NCI-H460 (cell line): Measurements from ENCODE around the gene RTL3. TPM values are rescaled to one million over a fixed set of nuclear protein-coding genes. Genes with fewer than 3 reads are reported as not detected.
"Not testable (repeated sequence)": the region's sequence is repeated elsewhere in the genome, so short reads cannot be mapped to it uniquely, and the experiment has no call there.

Experiments used
- DNase-seq: peaks from one replicate; pipeline ENCODE4 v3.0.0-alpha.2; 2016; ENCODE audit warnings: low read depth; ENCODE audit errors: extremely low read depth
- polyA plus RNA-seq: library from polyadenylated mRNA; depleted of rRNA; stranded (reverse); fragments of >200 nt; gene quantifications from 2 replicates; pipeline ENCODE4 v1.2.3, GENCODE V29; 2014; cell fraction: nucleus; rRNA removed
- total RNA-seq: library from RNA; depleted of rRNA; stranded (reverse); fragments of >200 nt; shearing (Covaris generic); gene quantifications from 2 replicates; pipeline ENCODE4 v1.2.3, GENCODE V29; 2014; rRNA removed

The RTL3 gene
- total RNA-seq: not detected in 2 replicates
- not detected in 2 replicates for polyA plus RNA-seq

DNA sequence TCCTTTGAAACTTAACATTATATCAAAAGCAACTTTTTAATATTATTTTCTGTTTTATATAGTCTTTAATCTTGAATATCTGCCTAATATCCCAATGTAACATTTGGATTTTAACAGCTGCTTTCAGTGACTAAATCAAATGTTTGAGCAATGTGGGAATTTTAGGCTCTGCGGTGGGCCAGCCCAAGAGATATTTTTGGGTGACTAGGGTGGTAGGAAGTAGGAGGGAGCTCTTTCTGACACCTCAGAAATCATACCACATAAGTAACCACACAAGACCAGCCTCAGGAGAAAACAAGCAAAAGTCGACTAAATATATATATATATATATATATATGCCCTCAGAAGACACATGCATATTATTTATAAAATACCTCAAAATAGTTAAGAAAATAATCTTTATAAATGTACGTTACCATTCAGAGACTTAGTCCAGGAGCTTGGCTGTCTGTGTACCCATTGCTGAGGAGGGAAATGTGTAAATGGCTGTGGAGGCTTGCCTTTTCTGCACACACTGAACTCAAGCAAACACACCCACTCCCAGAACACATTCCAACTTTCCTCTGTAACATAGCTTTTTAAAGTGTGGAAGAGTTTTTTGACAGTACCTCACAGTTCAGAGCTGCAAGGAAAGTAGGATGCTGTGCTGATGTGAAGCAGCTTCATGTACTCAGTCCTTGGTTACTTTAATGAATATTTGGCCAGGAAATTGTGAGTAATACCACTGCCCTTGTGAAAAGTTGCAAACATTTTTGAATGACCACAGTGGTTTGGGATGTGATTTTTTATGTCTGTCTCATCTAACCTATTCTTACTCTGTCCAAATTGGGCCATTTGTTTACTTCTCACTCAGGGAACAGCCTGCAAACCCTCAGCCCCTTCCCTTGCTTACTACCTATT is at the start of gene RTL3:
Gene RTL3 (minus strand): TSS at position 484 of the 900 bp plus-strand sequence. CDS start 908 bp downstream, outside the sequence.
- DNase-seq: no peak

GRCh38 chrX:78708816-78709215 is 49.7 kb upstream of the RTL3 start:
- no peak for DNase-seq

DNA sequence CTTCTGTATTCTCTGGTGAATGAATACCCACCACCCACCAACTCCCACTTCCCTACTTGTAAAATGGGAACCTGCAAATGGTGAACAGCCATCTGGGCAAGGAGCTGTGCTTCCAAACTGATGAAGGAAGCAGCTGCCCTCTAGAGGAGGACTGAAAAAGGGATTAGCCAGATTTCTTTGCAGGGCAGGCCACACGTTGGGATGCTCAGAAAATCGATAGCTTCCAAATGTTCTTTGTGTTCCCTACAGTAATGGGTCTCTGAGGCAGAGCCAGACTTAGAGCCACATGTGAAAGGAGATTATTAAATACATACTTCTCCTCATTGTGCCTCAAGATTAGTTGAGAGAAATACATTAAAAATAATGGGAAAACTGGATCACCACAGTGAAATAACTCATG is 49.1 kb upstream of the RTL3 start:
- DNase-seq: no peak

- DNase-seq: no peak
These were observed 46.9 kb upstream of the RTL3 start for GRCh38 chrX:78706071-78706470.

DNA sequence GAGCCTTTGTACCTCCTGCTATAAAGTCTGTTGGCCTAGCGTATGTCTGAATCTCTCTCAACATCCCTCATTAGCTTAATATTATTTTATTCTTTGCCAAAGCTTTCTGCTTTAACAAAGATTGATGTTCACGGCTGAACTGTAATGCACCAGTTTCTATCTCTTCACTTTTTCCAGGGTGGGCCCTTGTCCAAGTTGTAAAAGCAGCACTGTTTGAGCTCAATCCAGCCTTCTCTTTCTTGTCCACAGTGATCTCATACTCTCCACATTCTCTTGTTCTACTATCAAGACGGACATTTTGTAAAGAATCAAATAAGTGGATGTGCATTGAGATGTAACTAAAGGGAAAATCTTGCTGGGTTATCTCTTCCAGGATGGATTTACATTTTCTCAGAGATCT is 34.4 kb upstream of the RTL3 start:
- no peak for DNase-seq

GRCh38 chrX:78693012-78693411 is 33.9 kb upstream of the RTL3 start:
- no peak for DNase-seq

DNA sequence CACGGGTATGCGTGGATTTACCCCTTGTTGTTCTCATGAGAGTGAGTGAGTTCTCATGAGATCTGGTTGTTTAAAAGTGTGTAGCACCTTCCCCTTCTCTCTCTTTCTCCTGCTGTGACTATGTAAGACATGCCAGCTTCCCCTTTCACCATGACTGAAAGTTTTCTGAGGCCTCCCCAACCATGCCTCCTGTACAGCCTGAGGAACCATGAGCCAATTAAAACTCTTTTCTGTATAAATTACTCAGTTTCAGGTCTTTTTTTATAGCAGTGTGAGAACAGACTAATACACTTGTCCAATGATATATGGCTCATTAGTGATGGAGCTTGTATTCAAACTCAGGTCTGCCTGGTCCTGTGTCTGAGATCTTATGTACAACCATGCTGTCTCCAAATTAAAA is 28.5 kb upstream of the RTL3 start:
- DNase-seq: no peak

- no peak for DNase-seq
These were observed 14.1 kb upstream of the RTL3 start for GRCh38 chrX:78673246-78673645.

- no peak for DNase-seq
These were observed 6.2 kb upstream of the RTL3 start for GRCh38 chrX:78665342-78665741.

GRCh38 chrX:78661836-78662235 is 2.7 kb upstream of the RTL3 start:
- no peak for DNase-seq

DNA sequence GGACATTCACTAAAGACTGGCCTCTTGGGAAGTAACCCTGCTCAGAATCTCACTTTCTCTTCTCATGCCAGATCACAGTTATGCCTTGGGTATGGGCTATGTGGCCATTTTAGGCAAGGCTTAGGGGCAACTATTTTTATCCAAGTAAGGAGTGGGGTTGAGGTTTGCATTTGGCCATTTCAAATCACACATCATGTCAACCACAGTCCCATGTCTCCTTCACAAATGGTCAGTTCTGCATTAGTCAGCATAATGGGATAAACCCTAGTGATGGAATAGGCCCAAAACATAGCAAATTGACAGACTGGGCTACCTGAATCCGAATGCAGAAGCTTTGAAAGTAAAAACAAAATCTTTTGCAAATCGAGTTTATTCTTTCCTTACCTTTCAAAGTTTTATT is 827 bp upstream of the RTL3 start:
- no peak for DNase-seq

DNA sequence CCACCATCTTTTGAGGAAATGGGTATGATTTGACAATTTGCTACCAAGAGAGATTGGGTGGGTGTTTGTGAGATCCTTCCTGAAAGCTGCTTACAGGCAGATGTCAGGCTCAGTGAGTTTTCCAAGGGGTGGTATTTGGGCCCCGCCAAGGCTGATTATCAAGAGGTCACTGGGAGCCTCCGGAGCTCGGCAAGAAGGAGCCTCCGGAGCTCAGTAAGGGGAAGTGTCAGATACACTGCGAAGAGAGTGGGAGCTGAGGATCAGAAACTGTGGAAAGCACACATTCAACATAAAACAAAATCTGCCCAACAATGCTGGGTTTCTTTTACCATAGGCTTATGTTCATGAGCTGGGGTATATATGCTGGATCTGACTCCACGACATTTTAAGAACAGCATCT is 714 bp downstream of the RTL3 start:
- DNase-seq: no peak

- no peak for DNase-seq
These were observed 3.5 kb downstream of the RTL3 start for GRCh38 chrX:78655642-78656041.

GRCh38 chrX:78653118-78653822 is 5.9 kb downstream of the RTL3 start:
- DNase-seq: no peak

- DNase-seq: no peak
These were observed 8.2 kb downstream of the RTL3 start for GRCh38 chrX:78650906-78651437.

GRCh38 chrX:78643874-78644273 is 15.3 kb downstream of the RTL3 start:
- DNase-seq: no peak

DNA sequence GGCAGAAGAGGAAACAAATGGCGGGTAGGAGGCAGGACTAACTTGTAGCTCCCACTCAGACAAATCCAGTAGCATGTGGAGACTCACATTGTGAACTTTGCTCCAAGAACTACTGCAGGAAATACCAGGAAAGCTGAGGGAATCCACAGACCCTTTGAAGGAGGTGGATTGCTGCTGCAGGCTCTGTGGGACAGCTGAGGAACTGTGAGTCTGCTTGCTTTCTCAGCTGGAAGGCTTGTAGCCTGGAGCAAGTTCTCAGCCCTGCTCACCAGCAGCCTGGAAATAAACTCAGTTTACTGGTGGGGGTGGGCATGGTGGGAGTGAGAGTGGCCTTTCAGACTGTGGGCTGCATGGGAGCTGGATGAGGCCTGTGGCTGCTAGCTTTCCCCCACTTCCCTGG is 16.0 kb downstream of the RTL3 start:
- DNase-seq: no peak

DNA sequence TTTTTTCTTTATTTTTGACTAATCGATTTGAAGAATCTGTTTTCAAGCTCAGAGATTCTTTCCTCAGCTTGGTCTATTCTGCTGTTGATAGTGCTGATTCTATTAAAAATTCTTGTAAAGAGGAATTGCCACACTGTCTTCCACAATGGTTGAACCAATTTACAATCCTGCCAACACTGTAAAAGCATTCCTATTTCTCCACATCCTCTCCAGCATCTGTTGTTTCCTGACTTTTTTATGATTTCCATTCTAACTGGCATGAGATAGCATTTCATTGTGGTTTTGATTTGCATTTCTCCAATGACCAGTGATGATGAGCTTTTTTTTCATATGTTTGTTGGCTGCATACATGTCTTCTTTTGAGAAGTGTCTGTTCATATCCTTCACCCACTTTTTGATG is 23.0 kb downstream of the RTL3 start:
- not testable (repeated sequence) for DNase-seq

DNA sequence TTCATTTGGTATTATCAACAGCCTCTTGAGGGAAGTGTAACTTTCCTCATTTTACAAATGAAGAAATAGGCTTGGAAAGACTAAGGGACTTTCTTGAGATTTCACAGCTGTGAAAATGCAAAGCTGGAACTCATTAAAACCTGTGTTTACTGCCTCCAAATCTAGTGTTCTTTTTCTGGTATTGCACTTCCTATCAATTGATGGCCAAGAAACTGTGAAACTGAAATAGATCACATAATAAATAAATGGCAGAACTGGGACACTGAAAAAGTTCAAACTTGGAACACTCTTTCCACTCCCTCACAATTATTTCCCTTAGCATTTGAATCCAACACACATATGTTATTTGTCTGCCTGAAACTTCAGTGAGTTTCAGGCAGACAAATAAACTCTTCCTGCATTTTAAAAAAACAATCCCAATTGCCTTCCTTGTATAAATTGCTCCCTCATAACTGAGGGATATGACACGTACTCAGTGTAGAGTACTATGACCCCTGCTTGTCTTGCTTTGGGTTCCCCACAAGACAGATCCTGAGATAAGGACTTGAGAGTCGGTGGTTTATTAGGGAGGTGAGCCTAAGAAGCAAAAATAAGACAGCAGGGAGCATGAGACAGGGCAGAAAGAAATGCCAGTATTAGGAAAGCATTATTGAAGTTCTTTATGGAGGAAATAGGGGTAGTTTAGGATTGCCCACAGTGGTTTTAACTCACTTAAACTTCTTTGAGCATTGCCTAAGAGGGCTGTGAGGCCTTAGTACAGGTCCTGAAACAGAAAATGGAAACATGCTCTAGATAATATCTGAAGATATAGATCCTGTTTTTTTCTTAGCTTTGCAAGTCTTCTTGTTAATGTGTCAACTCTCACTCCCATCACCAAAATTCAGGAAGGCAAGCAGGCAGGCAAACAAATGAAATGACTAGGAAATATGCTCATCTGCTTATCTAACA is 33.9 kb downstream of the RTL3 start:
- no peak for DNase-seq

GRCh38 chrX:78624426-78624825 is 34.7 kb downstream of the RTL3 start:
- no peak for DNase-seq
